ENCODE data around the gene APBB1. TPM values are rescaled to one million over a fixed set of nuclear protein-coding genes. Genes with fewer than 3 reads are reported as not detected.

The APBB1 gene
- total RNA-seq, 4 donors from 2014 or later, result 9.8 to 31.4 (median 15.0) TPM

DNA sequence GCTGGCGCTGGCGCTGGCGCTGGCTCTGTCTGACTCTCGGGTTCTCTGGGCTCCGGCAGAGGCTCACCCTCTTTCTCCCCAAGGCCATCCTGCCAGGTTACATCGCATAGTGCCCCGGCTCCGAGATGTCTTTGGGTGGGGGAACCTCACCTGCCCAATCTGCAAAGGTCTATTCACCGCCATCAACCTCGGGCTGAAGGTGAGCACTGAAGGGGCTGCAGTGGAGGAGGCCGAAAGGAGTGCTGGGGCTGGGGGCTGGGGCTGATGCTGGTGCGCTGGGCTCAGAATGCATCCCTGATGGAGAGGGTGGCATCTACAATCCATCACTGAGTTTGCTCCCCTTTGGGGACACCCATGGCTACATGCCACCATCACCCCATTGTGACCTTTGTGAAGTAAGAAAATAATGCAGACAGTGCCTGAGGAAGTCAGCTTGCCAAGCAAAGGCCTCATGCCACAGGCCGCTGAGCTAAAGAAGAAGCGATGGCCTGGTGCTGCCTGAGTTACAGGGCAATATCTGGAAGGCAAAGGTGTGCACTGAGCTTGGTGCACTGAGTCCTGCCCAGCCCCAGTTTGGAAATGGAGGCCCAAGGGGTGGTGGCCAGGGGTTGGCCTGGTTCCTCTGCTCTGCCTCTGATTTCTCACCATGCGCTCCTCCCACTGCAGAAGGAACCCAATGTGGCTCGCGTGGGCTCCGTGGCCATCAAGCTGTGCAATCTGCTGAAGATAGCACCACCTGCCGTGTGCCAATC, 28.0 kb downstream of the APBB1 start:
- peaks cover 0 to 15% (median 5%) of the 10 kb centered on the region in 4 donors for H3K4me1 ChIP-seq
- no peak for DNase-seq
- no peaks in the 10 kb centered on the region for H3K27me3 ChIP-seq
- H3K4me3 ChIP-seq, result peak overlapping the region; percentile 71 to 88 (median 77)
- H3K9me3 ChIP-seq, result no peaks in the 10 kb centered on the region
- no peak for TF ChIP-seq POLR2A (IDR thresholded peaks at IDR 0.05)
- TF ChIP-seq, protein P1, sequence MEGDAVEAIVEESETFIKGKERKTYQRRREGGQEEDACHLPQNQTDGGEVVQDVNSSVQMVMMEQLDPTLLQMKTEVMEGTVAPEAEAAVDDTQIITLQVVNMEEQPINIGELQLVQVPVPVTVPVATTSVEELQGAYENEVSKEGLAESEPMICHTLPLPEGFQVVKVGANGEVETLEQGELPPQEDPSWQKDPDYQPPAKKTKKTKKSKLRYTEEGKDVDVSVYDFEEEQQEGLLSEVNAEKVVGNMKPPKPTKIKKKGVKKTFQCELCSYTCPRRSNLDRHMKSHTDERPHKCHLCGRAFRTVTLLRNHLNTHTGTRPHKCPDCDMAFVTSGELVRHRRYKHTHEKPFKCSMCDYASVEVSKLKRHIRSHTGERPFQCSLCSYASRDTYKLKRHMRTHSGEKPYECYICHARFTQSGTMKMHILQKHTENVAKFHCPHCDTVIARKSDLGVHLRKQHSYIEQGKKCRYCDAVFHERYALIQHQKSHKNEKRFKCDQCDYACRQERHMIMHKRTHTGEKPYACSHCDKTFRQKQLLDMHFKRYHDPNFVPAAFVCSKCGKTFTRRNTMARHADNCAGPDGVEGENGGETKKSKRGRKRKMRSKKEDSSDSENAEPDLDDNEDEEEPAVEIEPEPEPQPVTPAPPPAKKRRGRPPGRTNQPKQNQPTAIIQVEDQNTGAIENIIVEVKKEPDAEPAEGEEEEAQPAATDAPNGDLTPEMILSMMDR (IDR thresholded peaks at IDR 0.05), result no peak
- H3K36me3 ChIP-seq, result peaks cover 0 to 8% (median 0%) of the 10 kb centered on the region in 3 donors
- peak overlapping the region; percentile 87 to 92 (median 90) for H3K27ac ChIP-seq

DNA sequence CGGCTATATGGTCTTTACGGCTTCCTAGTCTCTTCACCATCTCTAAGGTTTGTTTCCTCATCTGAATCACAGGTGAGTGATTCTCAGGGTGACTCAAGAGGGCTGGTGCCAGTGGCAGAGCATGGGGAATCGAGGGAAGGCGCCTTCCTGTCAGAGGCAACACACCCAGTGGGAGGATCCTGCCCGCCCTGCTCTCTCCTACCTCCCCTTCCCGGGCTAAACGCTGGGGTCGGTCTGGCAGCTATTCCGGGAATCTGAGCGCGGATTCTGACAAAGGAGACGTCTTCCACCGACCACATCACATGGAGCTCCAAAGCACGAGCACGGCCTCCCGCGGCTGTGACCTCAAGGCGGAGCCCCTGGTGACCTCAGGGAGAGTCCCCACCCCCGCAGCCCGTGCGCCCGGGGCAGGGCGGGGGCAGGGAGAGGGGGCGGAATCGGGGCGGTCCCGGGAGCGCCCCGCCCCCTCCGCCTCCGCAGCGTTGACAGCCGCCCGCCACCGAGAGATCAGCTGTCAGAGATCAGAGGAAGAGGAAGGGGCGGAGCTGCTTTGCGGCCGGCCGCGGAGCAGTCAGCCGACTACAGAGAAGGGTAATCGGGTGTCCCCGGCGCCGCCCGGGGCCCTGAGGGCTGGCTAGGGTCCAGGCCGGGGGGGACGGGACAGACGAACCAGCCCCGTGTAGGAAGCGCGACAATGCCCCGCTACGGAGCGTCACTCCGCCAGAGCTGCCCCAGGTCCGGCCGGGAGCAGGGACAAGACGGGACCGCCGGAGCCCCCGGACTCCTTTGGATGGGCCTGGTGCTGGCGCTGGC, 28.8 kb downstream of the APBB1 start, which contains the start of gene SMPD1:
Gene SMPD1 (plus strand): TSS at position 570 of the 813 bp plus-strand sequence. CDS start 125 bp downstream, at position 695.
- Histone ChIP-seq H3K4me3 (peak within 1 kb of the TSS; percentile 71 to 88 (median 77)), H3K4me1 (peaks cover 0 to 15% (median 5%) of the 10 kb centered on the region in 4 donors), H3K36me3 (peaks cover 0 to 8% (median 0%) of the 10 kb centered on the region in 3 donors), H3K9me3 (no peaks in the 10 kb centered on the region), H3K27ac (peak within 1 kb of the TSS; percentile 87 to 92 (median 90)), H3K27me3 (no peaks in the 10 kb centered on the region)
- TF ChIP-seq, protein P1 (IDR thresholded peaks at IDR 0.05), result no peak
- TF ChIP-seq POLR2A (IDR thresholded peaks at IDR 0.05), result peak; percentile 72 to 88
- peak; percentile 96 to 98 (median 96) for DNase-seq

DNA sequence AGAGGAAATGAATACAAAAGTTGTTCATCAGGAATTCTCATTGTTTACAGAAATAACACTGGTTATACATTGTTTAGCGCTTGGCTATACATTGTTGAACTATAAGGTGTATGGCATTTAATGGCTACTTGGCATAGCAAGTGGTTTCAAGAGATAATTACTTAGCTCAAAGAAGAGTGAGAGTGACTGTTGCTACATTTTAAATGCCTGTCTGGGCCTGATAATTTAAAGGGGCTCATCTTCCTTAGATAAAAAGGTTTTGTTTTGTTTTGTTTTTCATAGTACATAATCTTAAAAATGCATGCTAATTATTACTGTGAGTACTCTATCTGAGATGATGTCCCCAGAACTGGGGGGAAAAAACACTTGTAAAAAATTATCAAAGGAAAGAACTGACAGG, 30.1 kb downstream of the APBB1 start:
- H3K4me3 ChIP-seq, result no peak overlapping the region
- no peak for TF ChIP-seq POLR2A (IDR thresholded peaks at IDR 0.05)
- TF ChIP-seq, protein P1 (IDR thresholded peaks at IDR 0.05), result no peak
- DNase-seq, result no peak
- peaks cover 0 to 15% (median 5%) of the 10 kb centered on the region in 4 donors for H3K4me1 ChIP-seq
- H3K9me3 ChIP-seq, result no peaks in the 10 kb centered on the region
- peaks cover 0 to 8% (median 0%) of the 10 kb centered on the region in 3 donors for H3K36me3 ChIP-seq
- no peaks in the 10 kb centered on the region for H3K27me3 ChIP-seq
- H3K27ac ChIP-seq, result peak overlapping the region in 2 of 4 donors; percentile 91 to 92

DNA sequence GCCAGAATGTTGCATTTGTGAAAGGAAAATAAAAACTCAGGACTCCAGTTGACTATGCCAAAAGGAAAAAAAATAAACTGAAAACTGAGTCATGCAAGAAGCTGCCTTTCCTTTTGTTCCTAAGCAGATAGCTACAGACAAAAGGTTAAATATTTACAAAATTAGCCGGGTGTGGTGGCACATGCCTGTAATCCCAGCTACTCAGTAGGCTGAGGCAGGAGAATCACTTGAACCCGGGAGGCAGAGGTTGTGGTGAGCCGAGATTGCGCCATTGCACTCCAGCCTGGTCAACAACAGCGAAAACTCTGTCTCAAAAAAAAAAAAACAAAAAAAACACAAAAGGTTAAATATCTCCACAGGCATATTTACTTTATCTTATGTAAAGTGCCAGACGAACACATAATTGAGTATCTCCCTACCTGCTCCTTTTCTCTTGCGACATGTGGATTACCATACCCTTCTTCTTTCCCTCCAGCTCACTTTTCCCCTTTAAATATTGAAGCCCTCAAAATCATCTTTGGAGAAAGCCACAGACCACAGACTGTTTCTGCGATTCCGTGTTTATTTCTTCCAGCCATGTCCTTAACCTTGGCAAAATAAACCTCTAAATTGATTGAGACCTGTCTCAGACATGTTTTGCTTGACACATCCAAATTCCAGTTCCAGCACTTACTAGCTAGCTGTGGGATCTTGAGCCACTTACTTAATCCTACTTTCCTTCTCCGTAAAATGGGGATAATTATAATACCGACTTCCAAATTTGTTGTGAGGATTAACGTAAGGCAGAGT, 30.9 kb downstream of the APBB1 start:
- TF ChIP-seq POLR2A (IDR thresholded peaks at IDR 0.05), result no peak
- TF ChIP-seq, protein P1 (IDR thresholded peaks at IDR 0.05), result no peak
- no peak for DNase-seq
- H3K27me3 ChIP-seq, result no peaks in the 10 kb centered on the region
- no peak overlapping the region for H3K4me3 ChIP-seq
- H3K36me3 ChIP-seq, result peaks cover 0 to 2% (median 0%) of the 10 kb centered on the region in 3 donors
- no peaks in the 10 kb centered on the region for H3K9me3 ChIP-seq
- peaks cover 0 to 15% (median 5%) of the 10 kb centered on the region in 4 donors for H3K4me1 ChIP-seq
- peak overlapping the region in 3 of 4 donors; percentile 34 to 92 (median 91) for H3K27ac ChIP-seq

Data from Peyer's patch (tissue), 4 donors.